ENCODE results near the gene NR3C2. TPM values are rescaled to one million over a fixed set of nuclear protein-coding genes. Genes with fewer than 3 reads are reported as not detected.
"Not testable (repeated sequence)": the region's sequence is repeated elsewhere in the genome, so short reads cannot be mapped to it uniquely, and the experiment has no call there.

The NR3C2 gene
- polyA plus RNA-seq, 4 donors: 14.5 to 23.9 (median 16.9) TPM

- DNase-seq (ENCODE audit: low read depth in 4 of 4, low spot score in 3 of 4): not testable (repeated sequence)
Observed at GRCh38 chr4:148323316-148323715, 118.9 kb downstream of the NR3C2 start.

DNA sequence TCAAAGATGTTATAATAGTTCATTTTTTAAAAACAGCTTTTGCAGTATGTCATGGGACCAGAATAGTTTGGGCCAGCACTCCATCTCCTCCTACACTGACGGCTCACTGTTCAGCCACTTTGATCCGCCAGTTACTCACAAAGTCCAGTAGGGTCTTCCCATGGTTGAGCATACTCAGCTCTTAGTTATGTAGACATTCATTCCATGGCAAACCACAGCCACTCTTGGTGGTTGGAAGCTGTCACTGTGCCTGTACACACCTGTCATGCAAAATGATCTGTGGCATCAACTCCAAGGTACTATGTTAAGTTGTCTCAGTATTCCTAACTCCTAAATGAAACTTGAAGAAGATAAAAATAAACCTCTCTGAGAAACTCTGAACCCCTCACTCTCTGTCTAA lies 127.2 kb downstream of the NR3C2 start:
- no peak for DNase-seq (ENCODE audit: low read depth in 4 of 4, low spot score in 3 of 4)

GRCh38 chr4:148312956-148313490 lies 129.2 kb downstream of the NR3C2 start:
- no peak for DNase-seq (ENCODE audit: low read depth in 4 of 4, low spot score in 3 of 4)

GRCh38 chr4:148311526-148311925 lies 130.7 kb downstream of the NR3C2 start:
- no peak for DNase-seq (ENCODE audit: low read depth in 4 of 4, low spot score in 3 of 4)

- DNase-seq (ENCODE audit: low read depth in 4 of 4, low spot score in 3 of 4): no peak
Observed at GRCh38 chr4:148310756-148311155, 131.5 kb downstream of the NR3C2 start.

- no peak for DNase-seq (ENCODE audit: low read depth in 4 of 4, low spot score in 3 of 4)
Observed at GRCh38 chr4:148305751-148306150, 136.5 kb downstream of the NR3C2 start.

DNA sequence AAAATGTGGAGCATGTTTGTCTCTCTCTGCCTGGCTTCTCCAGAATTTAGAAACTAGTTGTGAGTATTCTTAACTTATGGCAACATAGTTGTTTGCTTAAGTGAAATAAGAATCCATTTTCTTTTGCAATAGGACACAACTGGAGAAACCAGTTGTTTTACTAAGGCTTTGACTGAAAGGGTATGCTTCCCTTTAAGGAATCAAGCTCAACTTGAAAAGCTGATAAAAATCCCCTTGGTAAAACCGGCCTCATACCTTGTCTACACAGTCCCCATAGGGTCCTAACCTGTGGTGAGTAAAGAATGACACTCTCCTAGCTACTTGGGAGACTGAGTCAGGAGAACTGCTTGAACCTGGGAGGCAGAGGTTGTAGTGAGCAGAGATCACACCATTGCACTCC lies 139.8 kb downstream of the NR3C2 start:
- DNase-seq (ENCODE audit: low read depth in 4 of 4, low spot score in 3 of 4): no peak

DNA sequence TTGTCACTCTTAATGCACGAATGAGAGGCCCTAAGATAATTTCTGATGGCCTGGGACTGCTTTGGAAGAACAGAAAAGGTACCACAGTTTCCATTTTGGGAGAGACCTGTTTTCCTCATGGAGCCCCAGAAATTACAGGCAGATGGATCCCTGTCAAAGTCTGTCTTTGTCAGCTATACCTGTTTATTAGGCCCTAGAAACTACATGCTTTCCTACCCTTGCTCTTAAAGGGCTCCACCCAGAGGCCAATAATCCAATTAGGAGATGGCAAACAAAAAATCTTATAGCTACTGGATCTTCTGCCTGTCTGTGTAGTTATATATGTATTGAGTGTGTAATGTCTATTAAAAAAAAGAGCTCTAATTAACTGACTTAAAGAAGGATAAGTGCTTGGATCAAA lies 141.3 kb downstream of the NR3C2 start:
- no peak for DNase-seq (ENCODE audit: low read depth in 4 of 4, low spot score in 3 of 4)

DNA sequence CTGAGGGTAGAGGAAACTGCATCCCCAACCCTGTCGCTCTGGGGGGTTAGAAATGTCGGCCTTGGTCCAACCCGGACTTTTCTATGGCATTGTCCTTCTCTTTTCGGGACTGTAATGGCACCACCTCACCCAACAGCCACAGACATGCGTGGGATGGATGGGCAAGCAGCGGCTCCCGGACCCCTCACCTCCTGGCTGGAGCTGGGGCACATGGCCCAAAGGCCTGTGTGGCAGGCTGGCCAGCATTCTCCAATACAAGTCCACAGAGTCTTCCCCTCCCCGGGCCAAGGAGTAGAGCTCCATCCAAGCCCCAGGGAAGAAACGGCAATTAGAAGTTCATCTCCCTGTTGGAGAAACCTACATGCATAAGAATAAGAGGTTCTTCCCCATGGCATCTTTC lies 142.9 kb downstream of the NR3C2 start:
- no peak for DNase-seq (ENCODE audit: low read depth in 4 of 4, low spot score in 3 of 4)

GRCh38 chr4:148296498-148296897 lies 145.7 kb downstream of the NR3C2 start:
- no peak for DNase-seq (ENCODE audit: low read depth in 4 of 4, low spot score in 3 of 4)

DNA sequence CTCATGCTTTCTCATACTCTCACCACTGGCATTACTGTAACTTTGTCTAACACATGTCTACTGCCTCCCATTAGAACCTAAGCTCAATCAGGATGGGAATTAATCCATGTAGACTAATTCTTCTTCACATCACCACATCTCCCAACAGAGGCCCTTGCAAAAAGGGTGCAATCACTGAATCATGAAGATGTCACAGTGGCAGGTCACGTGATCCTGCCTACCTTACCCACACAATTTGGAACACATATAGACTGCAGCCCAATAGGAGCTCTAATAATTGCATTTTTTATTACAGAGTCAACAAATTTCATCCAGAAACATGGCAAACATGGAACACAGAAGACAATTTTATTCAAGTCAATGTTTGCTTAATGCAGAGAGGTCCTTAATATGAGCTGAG lies 146.6 kb downstream of the NR3C2 start:
- DNase-seq (ENCODE audit: low read depth in 4 of 4, low spot score in 3 of 4): no peak

- no peak for DNase-seq (ENCODE audit: low read depth in 4 of 4, low spot score in 3 of 4)
Observed at GRCh38 chr4:148293571-148293970, 148.6 kb downstream of the NR3C2 start.

GRCh38 chr4:148292686-148293085 lies 149.5 kb downstream of the NR3C2 start:
- no peak for DNase-seq (ENCODE audit: low read depth in 4 of 4, low spot score in 3 of 4)

DNA sequence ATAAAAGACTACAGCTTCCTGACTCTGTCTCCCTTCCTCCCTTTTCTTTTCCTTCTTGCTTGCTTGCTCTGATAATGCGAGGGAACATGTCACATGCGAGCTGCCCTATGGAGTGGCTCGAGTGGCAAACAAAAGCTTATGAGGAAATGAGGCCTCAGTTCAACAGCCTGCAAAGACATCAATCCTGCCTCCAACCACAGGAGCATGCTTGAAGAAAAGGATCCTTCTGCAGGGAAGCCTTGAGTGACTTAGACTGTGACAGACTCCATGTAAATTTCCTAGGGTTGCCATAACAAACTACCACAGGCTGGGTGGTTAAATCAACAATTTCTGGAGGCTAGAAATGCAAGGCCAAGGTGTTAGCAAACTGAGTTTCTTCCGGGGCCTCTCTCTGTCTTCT lies 152.5 kb downstream of the NR3C2 start:
- DNase-seq (ENCODE audit: low read depth in 4 of 4, low spot score in 3 of 4): no peak

DNA sequence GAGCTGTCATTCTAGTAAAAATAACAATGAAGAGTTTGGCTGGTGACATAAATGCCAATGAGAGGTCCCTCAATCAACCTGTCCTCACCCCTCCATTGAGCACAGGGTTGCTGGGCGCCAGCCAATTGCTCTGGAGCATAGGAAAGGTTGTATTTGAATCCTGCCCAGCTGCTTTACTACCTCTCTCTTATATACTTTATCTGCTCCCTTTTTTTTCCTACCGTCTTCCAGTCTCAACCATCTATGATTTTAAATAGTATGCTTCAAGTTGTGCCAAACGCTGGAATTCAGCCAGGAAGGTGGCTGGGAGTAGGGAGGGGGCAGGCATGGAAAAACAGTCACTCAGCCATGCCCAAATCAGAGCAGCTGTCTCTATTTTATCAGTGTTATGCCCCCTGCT lies 153.8 kb downstream of the NR3C2 start:
- no peak for DNase-seq (ENCODE audit: low read depth in 4 of 4, low spot score in 3 of 4)

DNA sequence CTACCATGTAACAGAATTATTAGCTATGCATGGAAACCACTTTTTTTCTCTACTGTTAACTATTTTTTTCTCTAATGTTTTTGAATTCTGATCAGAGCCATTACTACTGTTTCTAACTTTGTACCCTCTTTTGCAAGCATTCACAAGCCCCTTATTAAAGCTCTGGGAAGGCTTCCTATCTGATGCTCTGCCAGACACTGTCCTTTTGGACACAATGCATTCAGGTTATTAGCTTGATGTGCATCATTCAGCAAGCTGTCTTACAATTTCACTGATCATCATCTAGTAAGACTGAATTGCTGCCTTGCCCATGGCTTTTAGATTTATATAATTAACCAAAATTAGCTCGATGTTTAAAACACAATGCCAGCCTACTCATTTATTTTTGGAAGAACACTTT lies 155.1 kb downstream of the NR3C2 start:
- DNase-seq (ENCODE audit: low read depth in 4 of 4, low spot score in 3 of 4): no peak

GRCh38 chr4:148286012-148286411 lies 156.2 kb downstream of the NR3C2 start:
- DNase-seq (ENCODE audit: low read depth in 4 of 4, low spot score in 3 of 4): no peak

DNA sequence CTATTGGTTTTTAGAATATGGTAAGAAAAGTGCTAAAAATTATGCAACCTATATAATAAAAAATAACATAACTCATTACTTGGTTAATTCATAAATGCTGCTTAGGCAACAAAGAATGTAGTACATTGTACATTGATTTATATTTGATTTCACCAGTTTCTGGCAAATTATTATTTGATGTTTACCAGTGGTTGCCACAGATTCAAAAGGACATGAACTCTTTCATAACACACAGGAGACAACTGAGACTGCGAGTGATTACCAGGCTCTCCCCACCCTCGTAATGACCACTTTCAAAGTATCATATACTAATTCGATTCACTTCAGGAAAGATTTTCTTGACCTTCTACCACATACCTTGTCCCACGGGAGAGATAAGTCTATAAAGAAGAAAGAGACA lies 158.5 kb downstream of the NR3C2 start:
- DNase-seq (ENCODE audit: low read depth in 4 of 4, low spot score in 3 of 4): no peak

DNA sequence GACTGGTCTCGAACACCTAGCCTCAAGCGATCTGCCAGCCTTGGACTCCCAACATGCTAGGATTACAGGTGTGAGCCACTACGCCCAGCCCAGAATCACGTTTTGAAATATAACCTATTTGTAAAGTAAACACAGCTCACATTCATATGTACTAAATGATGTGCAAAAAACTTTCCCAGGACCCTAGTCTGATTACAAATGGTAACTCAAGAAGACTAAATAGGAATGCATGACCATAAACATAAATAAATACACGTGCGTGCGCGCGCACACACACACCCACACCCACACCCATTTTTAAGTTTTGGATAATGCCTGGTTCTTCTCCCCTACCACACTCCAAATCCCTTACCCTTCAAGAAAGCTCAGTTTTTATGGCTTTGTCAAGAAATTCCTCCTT lies 163.9 kb downstream of the NR3C2 start:
- no peak for DNase-seq (ENCODE audit: low read depth in 4 of 4, low spot score in 3 of 4)

GRCh38 chr4:148275266-148275665 lies 166.9 kb downstream of the NR3C2 start:
- DNase-seq (ENCODE audit: low read depth in 4 of 4, low spot score in 3 of 4): no peak

DNA sequence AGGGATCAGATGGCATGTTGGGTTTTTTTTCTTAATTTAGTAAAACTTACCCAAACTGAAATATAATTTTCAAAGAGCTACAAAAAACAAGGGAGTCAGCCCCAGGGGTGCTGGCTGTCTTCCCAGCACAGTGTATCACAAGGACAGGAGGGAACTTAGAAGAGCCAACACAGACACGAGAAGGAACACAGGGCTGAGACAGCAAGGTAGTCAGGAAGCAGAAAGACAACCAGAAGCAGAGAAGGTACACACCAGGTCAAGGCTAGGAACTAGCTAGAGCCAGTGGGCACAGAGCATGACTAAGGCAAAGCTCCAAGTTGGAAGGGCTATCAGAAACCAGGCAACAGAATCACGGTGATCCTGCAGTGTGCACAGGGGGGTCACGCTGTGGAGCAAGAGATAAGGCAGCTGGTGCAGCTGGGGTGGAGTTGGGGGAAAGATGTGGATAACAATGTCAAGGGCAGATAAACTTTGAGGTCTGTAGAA lies 168.7 kb downstream of the NR3C2 start:
- no peak for DNase-seq (ENCODE audit: low read depth in 4 of 4, low spot score in 3 of 4)

GRCh38 chr4:148271166-148271565 lies 171.0 kb downstream of the NR3C2 start:
- no peak for DNase-seq (ENCODE audit: low read depth in 4 of 4, low spot score in 3 of 4)

- no peak for DNase-seq (ENCODE audit: low read depth in 4 of 4, low spot score in 3 of 4)
Observed at GRCh38 chr4:148270630-148271029, 171.6 kb downstream of the NR3C2 start.

Data from left renal pelvis (tissue), 4 donors.